H9 (cell line): Measurements from ENCODE around the gene CHTF8. TPM values are rescaled to one million over a fixed set of nuclear protein-coding genes. Genes with fewer than 3 reads are reported as not detected.

Source experiments
- DNase-seq: peaks from one replicate; pipeline ENCODE4 v3.0.0-alpha.2; 2017
- H2AFZ ChIP-seq: one replicate; pipeline ENCODE4 v1.6.1; 2013; ENCODE audit warnings: mild to moderate bottlenecking, low read length, control low read depth, moderate library complexity
- H2AK5ac ChIP-seq: 2 replicates; pipeline ENCODE4 v1.6.1; 2013; ENCODE audit warnings: low read length, control low read depth, mixed read lengths; ENCODE audit not compliant: insufficient read length
- H2BK120ac ChIP-seq: one replicate; pipeline ENCODE4 v1.6.1; 2013; ENCODE audit warnings: low read depth, mild to moderate bottlenecking, low read length, control low read depth, inconsistent platforms; ENCODE audit not compliant: poor library complexity, severe bottlenecking
- H2BK12ac ChIP-seq: 2 replicates; pipeline ENCODE4 v1.6.1; 2013; ENCODE audit warnings: low read length, control low read depth, mixed read lengths, low read depth; ENCODE audit not compliant: insufficient read length
- H2BK15ac ChIP-seq: 2 replicates; pipeline ENCODE4 v1.6.1; 2013; ENCODE audit warnings: low read depth, low read length, control low read depth
- H2BK20ac ChIP-seq: one replicate; pipeline ENCODE4 v1.6.1; 2013; ENCODE audit warnings: low read depth, mild to moderate bottlenecking, low read length, control low read depth, inconsistent platforms; ENCODE audit not compliant: poor library complexity, severe bottlenecking
- H2BK5ac ChIP-seq: 2 replicates; pipeline ENCODE4 v1.6.1; 2013; ENCODE audit warnings: low read length, control low read depth, mixed read lengths; ENCODE audit not compliant: insufficient read length
- H3K14ac ChIP-seq: 2 replicates; pipeline ENCODE4 v1.6.1; 2013; ENCODE audit warnings: low read length, control low read depth; ENCODE audit not compliant: insufficient read depth
- H3K18ac ChIP-seq: 2 replicates; pipeline ENCODE4 v1.6.1; 2013; ENCODE audit warnings: low read depth, mild to moderate bottlenecking, mixed read lengths, low read length, control low read depth; ENCODE audit not compliant: insufficient read length
- H3K23ac ChIP-seq: 2 replicates; pipeline ENCODE4 v1.6.1; 2013; ENCODE audit warnings: low read length, control low read depth, mixed read lengths, low read depth; ENCODE audit not compliant: insufficient read length
- H3K23me2 ChIP-seq: 2 replicates; pipeline ENCODE4 v1.6.1; 2013; ENCODE audit warnings: low read depth, mild to moderate bottlenecking, mixed read lengths, low read length, control low read depth; ENCODE audit not compliant: insufficient read length, poor library complexity, severe bottlenecking
- H3K27ac ChIP-seq: 2 replicates; pipeline ENCODE4 v1.5.1; 2013; ENCODE audit warnings: low read length, control low read depth, mixed read lengths, low read depth; ENCODE audit not compliant: insufficient read length
- H3K27me3 ChIP-seq: 2 replicates; pipeline ENCODE4 v1.6.1; 2013; ENCODE audit warnings: low read length, control low read depth, inconsistent platforms; ENCODE audit not compliant: insufficient read depth
- H3K4ac ChIP-seq: 2 replicates; pipeline ENCODE4 v1.6.1; 2013; ENCODE audit warnings: low read depth, mild to moderate bottlenecking, control low read depth, inconsistent platforms, low read length, moderate library complexity
- H3K4me1 ChIP-seq: 2 replicates; pipeline ENCODE4 v1.6.1; 2013; ENCODE audit warnings: low read length, control low read depth, inconsistent platforms; ENCODE audit not compliant: insufficient read depth
- H3K4me2 ChIP-seq: 2 replicates; pipeline ENCODE4 v1.6.1; 2013; ENCODE audit warnings: low read length, control low read depth, mixed read lengths; ENCODE audit not compliant: insufficient read length, insufficient read depth
- H3K56ac ChIP-seq: 2 replicates; pipeline ENCODE4 v1.6.1; 2013; ENCODE audit warnings: low read depth, mild to moderate bottlenecking, mixed read lengths, low read length, control low read depth; ENCODE audit not compliant: insufficient read length
- H3K79me1 ChIP-seq: 2 replicates; pipeline ENCODE4 v1.6.1; 2013; ENCODE audit warnings: low read depth, mild to moderate bottlenecking, moderate library complexity, low read length, control low read depth, inconsistent platforms; ENCODE audit not compliant: insufficient read depth, poor library complexity, severe bottlenecking
- H3K79me2 ChIP-seq: 2 replicates; pipeline ENCODE4 v1.6.1; 2013; ENCODE audit warnings: low read length, control low read depth, inconsistent platforms; ENCODE audit not compliant: insufficient read depth
- H3K9ac ChIP-seq: 2 replicates; pipeline ENCODE4 v1.6.1; 2013; ENCODE audit warnings: low read length, control low read depth, mixed read lengths; ENCODE audit not compliant: insufficient read length; ENCODE audit errors: extremely low read depth
- H3K9me3 ChIP-seq: one replicate; pipeline ENCODE4 v1.6.1; 2013; ENCODE audit warnings: low read depth, low read length, inconsistent platforms; ENCODE audit not compliant: control insufficient read depth
- H3T11ph ChIP-seq: one replicate; pipeline ENCODE4 v1.6.1; 2013; ENCODE audit warnings: mild to moderate bottlenecking, low read length, control low read depth, inconsistent platforms
- H4K20me1 ChIP-seq: one replicate; pipeline ENCODE4 v1.6.1; 2013; ENCODE audit not compliant: control insufficient read depth, insufficient read length, insufficient read depth
- H4K5ac ChIP-seq: 2 replicates; pipeline ENCODE4 v1.6.1; 2013; ENCODE audit warnings: low read depth, mild to moderate bottlenecking, mixed read lengths, low read length, control low read depth; ENCODE audit not compliant: insufficient read length
- H4K8ac ChIP-seq: replicated peaks from 2 replicates; pipeline ENCODE4 v1.6.1; 2013; ENCODE audit warnings: low read length, control low read depth, mixed read lengths, low read depth; ENCODE audit not compliant: insufficient read length
- H4K91ac ChIP-seq: 2 replicates; pipeline ENCODE4 v1.6.1; 2013; ENCODE audit warnings: low read depth, mild to moderate bottlenecking, moderate library complexity, mixed read lengths, low read length, control low read depth; ENCODE audit not compliant: insufficient read length
- H3K27ac Mint-ChIP-seq, 3 experiments: 2 replicates in 2 of 3; 3 replicates in 1 of 3; pipeline ENCODE4 v1.8.0; 2020 to 2021; ENCODE audit warnings: mixed read lengths in 3 of 3, mild to moderate bottlenecking in 1 of 3, moderate library complexity in 1 of 3
- H3K27me3 Mint-ChIP-seq: 2 replicates; pipeline ENCODE4 v1.8.0; 2021; ENCODE audit warnings: low read depth, mild to moderate bottlenecking, moderate library complexity, mixed read lengths
- H3K36me3 Mint-ChIP-seq, 3 experiments: 2 replicates in 2 of 3; 3 replicates in 1 of 3; pipeline ENCODE4 v1.8.0; 2020 to 2021; ENCODE audit warnings: low read depth in 3 of 3, mixed read lengths in 3 of 3; ENCODE audit not compliant: insufficient read depth in 1 of 3
- H3K4me1 Mint-ChIP-seq, 2 experiments: 2 replicates each; pipeline ENCODE4 v1.8.0; 2020; ENCODE audit warnings: mixed read lengths in 2 of 2
- H3K4me3 Mint-ChIP-seq, 2 experiments: 2 replicates in 1 of 2; 3 replicates in 1 of 2; pipeline ENCODE4 v1.8.0; 2020 to 2021; ENCODE audit warnings: mild to moderate bottlenecking in 2 of 2, mixed read lengths in 2 of 2, moderate library complexity in 1 of 2
- H3K9me3 Mint-ChIP-seq, 2 experiments: 2 replicates in 1 of 2; 3 replicates in 1 of 2; pipeline ENCODE4 v1.8.0; 2020; ENCODE audit warnings: mild to moderate bottlenecking in 2 of 2, mixed read lengths in 2 of 2, moderate library complexity in 1 of 2
- WGBS: extraction: QIAGEN DNeasy Blood & Tissue Kit; methylation state at CpG from one replicate; pipeline ENCODE4 v1.1.7; 2013; ENCODE audit warnings: missing lambda C conversion rate, low lambda C conversion rate, mixed read lengths; ENCODE audit not compliant: insufficient read length; ENCODE audit errors: extremely low coverage; 5-methylcytosine and 5-hydroxymethylcytosine counted together
- total RNA-seq: library from RNA; stranded (reverse); gene quantifications from 2 replicates; pipeline ENCODE4 v1.2.1, GENCODE V29; 2021
- TF ChIP-seq, protein P1 (sequence below): fragments of 200-600 bp; sonication (generic); conservative IDR thresholded peaks from 3 replicates; pipeline ENCODE4 v1.8.0; 2021; ENCODE audit warnings: antibody characterized with exemption, mild to moderate bottlenecking

CHTF8 gene
- total RNA-seq, 1 experiment from 2014 or later: 168 TPM

- H4K91ac ChIP-seq: no peak overlapping the region
- no peak overlapping the region for H4K5ac ChIP-seq
- H3K27me3 ChIP-seq: no peaks in the 10 kb centered on the region
- Mint-ChIP-seq H3K4me1 (peaks cover 7 to 11% of the 10 kb centered on the region in 2 experiments; a peak in 3 of 4 replicates), H3K27me3 (no peaks in the 10 kb centered on the region), H3K4me3 (no peak overlapping the region), H3K9me3 (no peaks in the 10 kb centered on the region), H3K36me3 (peaks cover 49 to 85% (median 80%) of the 10 kb centered on the region in 3 experiments; a peak in 6 of 7 replicates), H3K27ac (no peak overlapping the region)
- H3K9me3 ChIP-seq: no peaks in the 10 kb centered on the region
- H2BK15ac ChIP-seq: no peak overlapping the region
- H2BK20ac ChIP-seq: no peak overlapping the region
- no peak overlapping the region for H4K8ac ChIP-seq
- TF ChIP-seq, protein P1, sequence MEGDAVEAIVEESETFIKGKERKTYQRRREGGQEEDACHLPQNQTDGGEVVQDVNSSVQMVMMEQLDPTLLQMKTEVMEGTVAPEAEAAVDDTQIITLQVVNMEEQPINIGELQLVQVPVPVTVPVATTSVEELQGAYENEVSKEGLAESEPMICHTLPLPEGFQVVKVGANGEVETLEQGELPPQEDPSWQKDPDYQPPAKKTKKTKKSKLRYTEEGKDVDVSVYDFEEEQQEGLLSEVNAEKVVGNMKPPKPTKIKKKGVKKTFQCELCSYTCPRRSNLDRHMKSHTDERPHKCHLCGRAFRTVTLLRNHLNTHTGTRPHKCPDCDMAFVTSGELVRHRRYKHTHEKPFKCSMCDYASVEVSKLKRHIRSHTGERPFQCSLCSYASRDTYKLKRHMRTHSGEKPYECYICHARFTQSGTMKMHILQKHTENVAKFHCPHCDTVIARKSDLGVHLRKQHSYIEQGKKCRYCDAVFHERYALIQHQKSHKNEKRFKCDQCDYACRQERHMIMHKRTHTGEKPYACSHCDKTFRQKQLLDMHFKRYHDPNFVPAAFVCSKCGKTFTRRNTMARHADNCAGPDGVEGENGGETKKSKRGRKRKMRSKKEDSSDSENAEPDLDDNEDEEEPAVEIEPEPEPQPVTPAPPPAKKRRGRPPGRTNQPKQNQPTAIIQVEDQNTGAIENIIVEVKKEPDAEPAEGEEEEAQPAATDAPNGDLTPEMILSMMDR: no peak
- H3T11ph ChIP-seq: no peak overlapping the region
- H3K14ac ChIP-seq: no peak overlapping the region
- H3K56ac ChIP-seq: no peak overlapping the region
- H2AK5ac ChIP-seq: no peak overlapping the region
- no CpG with 5 or more reads among the region's 2 CpGs for WGBS
- H4K20me1 ChIP-seq: no peaks in the 10 kb centered on the region
- no peak overlapping the region for H3K9ac ChIP-seq
- no peak overlapping the region for H3K4me2 ChIP-seq
- no peak overlapping the region for H2BK120ac ChIP-seq
- no peak overlapping the region for H3K18ac ChIP-seq
- no peak overlapping the region for H2AFZ ChIP-seq
- no peak for DNase-seq
- peaks cover 17% of the 10 kb centered on the region for H3K79me2 ChIP-seq
- H3K4me1 ChIP-seq: no peaks in the 10 kb centered on the region; the same call in 1 of the 2 replicates
- no peak overlapping the region for H2BK5ac ChIP-seq
- H3K23ac ChIP-seq: no peak overlapping the region
- H3K23me2 ChIP-seq: no peaks in the 10 kb centered on the region
- no peak overlapping the region for H2BK12ac ChIP-seq
- H3K79me1 ChIP-seq: no peaks in the 10 kb centered on the region
- H3K27ac ChIP-seq: no peak overlapping the region
- H3K4ac ChIP-seq: no peak overlapping the region
These were observed 6.2 kb upstream of the CHTF8 start for GRCh38 chr16:69138608-69139007.
